H1 (cell line): Measurements from ENCODE around the gene MRPL3. TPM values are rescaled to one million over a fixed set of nuclear protein-coding genes. Genes with fewer than 3 reads are reported as not detected.

ENCODE experiments used
- CTCF ChIA-PET: fragments of 300-600 bp; sonication (Branson Sonifier 250); formaldehyde crosslinking; loops from one replicate; lab custom pipeline; 2021; ENCODE audit not compliant: partially characterized antibody; lab: Charles Lee
- POLR2A ChIA-PET: fragments of 300-600 bp; sonication (Branson Sonifier 250); formaldehyde crosslinking; loops from one replicate; lab custom pipeline; 2021; ENCODE audit warnings: inconsistent platforms; ENCODE audit not compliant: partially characterized antibody; lab: Charles Lee
- DNase-seq, 2 experiments: peaks; one replicate each; pipeline versions ENCODE4 v3.0.0 to v3.0.0-alpha.2; 2010 to 2022; ENCODE audit warnings: low spot score in 2 of 2, low read depth in 1 of 2, mixed read lengths in 1 of 2
- FAIRE-seq: peaks from 2 replicates; lab custom pipeline; 2011; peaks lifted over from hg19 to GRCh38; lab: Jason Lieb, UNC
- H2AFZ ChIP-seq: 2 replicates; pipeline ENCODE4 v1.8.1; 2012; ENCODE audit warnings: low read length, inconsistent platforms
- H2AK5ac ChIP-seq: 2 replicates; pipeline ENCODE4 v1.6.1; 2013; ENCODE audit warnings: low read depth, low read length
- H2BK120ac ChIP-seq: replicated peaks from 2 replicates; pipeline ENCODE3; 2013; ENCODE audit warnings: low read depth, low read length, inconsistent platforms
- H2BK12ac ChIP-seq: 2 replicates; pipeline ENCODE4 v1.6.1; 2013; ENCODE audit warnings: low read depth, low read length
- H2BK15ac ChIP-seq: 2 replicates; pipeline ENCODE4 v1.6.1; 2013; ENCODE audit warnings: low read length
- H2BK20ac ChIP-seq: 2 replicates; pipeline ENCODE4 v1.6.1; 2013; ENCODE audit warnings: low read length
- H2BK5ac ChIP-seq: 2 replicates; pipeline ENCODE4 v1.6.1; 2013; ENCODE audit warnings: low read depth, low read length
- H3K14ac ChIP-seq: 2 replicates; pipeline ENCODE4 v1.6.1; 2013; ENCODE audit warnings: inconsistent platforms; ENCODE audit not compliant: insufficient read length
- H3K18ac ChIP-seq: 2 replicates; pipeline ENCODE4 v1.6.1; 2013; ENCODE audit warnings: low read length; ENCODE audit errors: extremely low read depth
- H3K23ac ChIP-seq: 2 replicates; pipeline ENCODE4 v1.6.1; 2013; ENCODE audit warnings: inconsistent platforms; ENCODE audit not compliant: insufficient read length
- H3K23me2 ChIP-seq: 2 replicates; pipeline ENCODE4 v1.6.1; 2013; ENCODE audit warnings: low read depth, low read length
- H3K27ac ChIP-seq: 2 replicates; pipeline ENCODE4 v1.6.1; 2011; ENCODE audit warnings: low read depth, low read length, inconsistent platforms
- H3K27me3 ChIP-seq, 4 experiments: replicated peaks in 1 of 4; 1 replicate in 1 of 4; 2 replicates in 3 of 4; pipeline versions ENCODE4 v1.6.1 to v1.8.1; 2011 to 2013; ENCODE audit warnings: low read length in 3 of 4, mild to moderate bottlenecking in 3 of 4, inconsistent platforms in 2 of 4, mixed read lengths in 2 of 4, moderate library complexity in 1 of 4; ENCODE audit not compliant: control insufficient read depth in 3 of 4, insufficient read depth in 3 of 4; ENCODE audit errors: extremely low read depth in 1 of 4
- H3K36me3 ChIP-seq, 4 experiments: 2 replicates each; pipeline versions ENCODE4 v1.6.1 to v1.8.1; 2011 to 2013; ENCODE audit warnings: mild to moderate bottlenecking in 4 of 4, low read length in 3 of 4, moderate library complexity in 2 of 4, control low read depth in 1 of 4, inconsistent platforms in 1 of 4; ENCODE audit not compliant: insufficient read depth in 4 of 4, control insufficient read depth in 2 of 4
- H3K4ac ChIP-seq: replicated peaks from 2 replicates; pipeline ENCODE3; 2013; ENCODE audit warnings: low read length, low read depth, mixed read lengths, inconsistent platforms; ENCODE audit not compliant: insufficient read length
- H3K4me1 ChIP-seq, 4 experiments: replicated peaks in 1 of 4; 1 replicate in 1 of 4; 2 replicates in 3 of 4; pipeline versions ENCODE4 v1.6.1 to v1.8.1; 2011 to 2013; ENCODE audit warnings: low read length in 3 of 4, inconsistent platforms in 2 of 4, mixed read lengths in 1 of 4; ENCODE audit not compliant: insufficient read depth in 4 of 4, control insufficient read depth in 3 of 4
- H3K4me2 ChIP-seq, 2 experiments: 2 replicates each; pipeline versions ENCODE4 v1.6.1 to v1.8.1; 2011 to 2013; ENCODE audit warnings: low read depth in 2 of 2, low read length in 2 of 2, control low read depth in 1 of 2, inconsistent platforms in 1 of 2, mild to moderate bottlenecking in 1 of 2; ENCODE audit not compliant: insufficient read depth in 1 of 2
- H3K4me3 ChIP-seq, 4 experiments: fragments of 200-600, 300-600 bp in 1 of 4; sonication (generic), shearing (Covaris generic), sonication (Bioruptor Twin) in 1 of 4; 2 replicates each; pipeline versions ENCODE4 v1.5.1 to v1.8.1; 2011 to 2016; ENCODE audit warnings: low read length in 4 of 4, low read depth in 3 of 4, control low read depth in 2 of 4, inconsistent platforms in 2 of 4, mild to moderate bottlenecking in 2 of 4, mixed read lengths in 1 of 4, moderate library complexity in 1 of 4; ENCODE audit not compliant: insufficient read depth in 2 of 4; ENCODE audit errors: extremely low read depth in 1 of 4
- H3K56ac ChIP-seq: replicated peaks from 2 replicates; pipeline ENCODE3; 2013; ENCODE audit warnings: low read depth, mild to moderate bottlenecking, mixed read lengths, low read length, inconsistent platforms; ENCODE audit not compliant: insufficient read length
- H3K79me1 ChIP-seq: 2 replicates; pipeline ENCODE4 v1.6.1; 2013; ENCODE audit warnings: low read depth, low read length, control low read depth
- H3K79me2 ChIP-seq, 2 experiments: 2 replicates each; pipeline versions ENCODE4 v1.6.1 to v1.8.1; 2012 to 2013; ENCODE audit warnings: low read length in 2 of 2, mild to moderate bottlenecking in 2 of 2, inconsistent platforms in 1 of 2; ENCODE audit not compliant: insufficient read depth in 2 of 2, control insufficient read depth in 1 of 2
- H3K9ac ChIP-seq, 4 experiments: replicated peaks in 1 of 4; 1 replicate in 1 of 4; 2 replicates in 3 of 4; pipeline versions ENCODE4 v1.6.1 to v1.8.1; 2011 to 2013; ENCODE audit warnings: low read depth in 3 of 4, low read length in 3 of 4, control low read depth in 2 of 4, mild to moderate bottlenecking in 2 of 4, moderate library complexity in 2 of 4, inconsistent platforms in 1 of 4; ENCODE audit errors: extremely low read depth in 1 of 4
- H3K9me3 ChIP-seq, 2 experiments: 2 replicates each; pipeline versions ENCODE4 v1.6.1 to v1.8.1; 2012 to 2013; ENCODE audit warnings: mild to moderate bottlenecking in 2 of 2, moderate library complexity in 2 of 2, control low read depth in 1 of 2, inconsistent platforms in 1 of 2, low read depth in 1 of 2, low read length in 1 of 2, mixed read lengths in 1 of 2; ENCODE audit not compliant: insufficient read depth in 2 of 2
- H4K20me1 ChIP-seq, 2 experiments: replicated peaks in 1 of 2; 2 replicates each; pipeline versions ENCODE3 to v1.8.1; 2011 to 2013; ENCODE audit warnings: inconsistent platforms in 2 of 2, low read length in 2 of 2, mild to moderate bottlenecking in 1 of 2; ENCODE audit not compliant: insufficient read depth in 2 of 2, control insufficient read depth in 1 of 2
- H4K5ac ChIP-seq: 2 replicates; pipeline ENCODE4 v1.6.1; 2013; ENCODE audit warnings: low read length, low read depth, mixed read lengths, inconsistent platforms; ENCODE audit not compliant: insufficient read length
- H4K8ac ChIP-seq: 2 replicates; pipeline ENCODE4 v1.8.0; 2013; ENCODE audit warnings: mild to moderate bottlenecking, moderate library complexity, low read length, inconsistent platforms; ENCODE audit not compliant: insufficient read depth; ENCODE audit errors: extremely low read depth
- H4K91ac ChIP-seq: replicated peaks from 2 replicates; pipeline ENCODE3; 2013; ENCODE audit warnings: low read length, mixed read lengths, inconsistent platforms; ENCODE audit not compliant: insufficient read length
- BACH1 ChIP-seq: IDR thresholded peaks from 2 replicates; pipeline ENCODE4 v1.6.1; 2012; ENCODE audit warnings: low read length, improper control_type of control experiment
- KDM1A ChIP-seq: fragments of 200-600, 300-600 bp; sonication (generic); IDR thresholded peaks from 2 replicates; pipeline ENCODE4 v1.7.1; 2016; ENCODE audit warnings: mild to moderate bottlenecking, low read length, borderline replicate concordance
- MAFK ChIP-seq: IDR thresholded peaks from 2 replicates; pipeline ENCODE4 v1.6.1; 2012; ENCODE audit warnings: low read depth, mild to moderate bottlenecking, improper control_type of control experiment, low read length
- WGBS, 2 experiments: shearing (Covaris generic) in 1 of 2; methylation state at CpG; one replicate each; pipeline versions ENCODE4 v1.1.6 to v1.1.7; 2013 to 2015; ENCODE audit warnings: low lambda C conversion rate in 2 of 2, mixed read lengths in 2 of 2, inconsistent platforms in 1 of 2, low coverage in 1 of 2, missing lambda C conversion rate in 1 of 2; ENCODE audit not compliant: insufficient replicate concordance in 2 of 2, insufficient coverage in 1 of 2, insufficient read length in 1 of 2; ENCODE audit errors: extremely low coverage in 1 of 2, missing lambda C conversion rate in 1 of 2; 5-methylcytosine and 5-hydroxymethylcytosine counted together
- polyA plus RNA-seq, 7 experiments: library from polyadenylated mRNA; depleted of rRNA in 3 of 7; stranded (reverse) in 5 of 7; unstranded in 2 of 7; fragments of >200 nt in 5 of 7; fragments of 200-250 nt in 2 of 7; gene quantifications; 1 replicate in 5 of 7; 2 replicates in 1 of 7; 4 replicates in 1 of 7; pipeline versions ENCODE4 v1.2.1 to v1.2.3, GENCODE V29; 2011 to 2013; ENCODE audit warnings: missing spikeins in 2 of 7, mixed read lengths in 2 of 7
- total RNA-seq: library from RNA; stranded (reverse); fragmentation: NEBNext Ultra II Directional; extraction: Animal tissue kit (Norgen Biotek cat#: 25700); gene quantifications from 2 replicates; pipeline ENCODE4 v1.2.1, GENCODE V29; 2021

The MRPL3 gene
- total and polyA plus RNA-seq, 2 of the 8 experiments (the other 6 are each of a cell fraction or from before 2014, with no cell fraction given), result 164 to 175 TPM

GRCh38 chr3:131453533-131453932 lies 49.2 kb downstream of the MRPL3 start:
- H3K56ac ChIP-seq, result no peak overlapping the region
- H2AK5ac ChIP-seq, result no peak overlapping the region
- H4K91ac ChIP-seq, result no peak overlapping the region
- no peak overlapping the region for H3K4ac ChIP-seq
- no peaks in the 10 kb centered on the region for H3K79me1 ChIP-seq
- H2BK15ac ChIP-seq, result no peak overlapping the region
- no peak overlapping the region for H3K4me3 ChIP-seq
- DNase-seq (no peak), FAIRE-seq (no peak)
- no peak overlapping the region for H2AFZ ChIP-seq
- POLR2A ChIA-PET, result interaction anchor here (1.0 to 2.4 kb wide), 2 partner anchors 8 to 19 kb away, joined by 3 to 7 read pairs; no protein-coding TSS in a partner anchor
- H3K18ac ChIP-seq, result no peak overlapping the region
- no peaks in the 10 kb centered on the region for H3K4me1 ChIP-seq
- H3K23ac ChIP-seq, result no peak overlapping the region
- TF ChIP-seq KDM1A (no peak), MAFK (peak; percentile 77), BACH1 (peak; percentile 86)
- no peak overlapping the region for H3K9ac ChIP-seq
- no peak overlapping the region for H2BK120ac ChIP-seq
- H3K27me3 ChIP-seq, result no peaks in the 10 kb centered on the region
- 83% methylated on average over 4 of the region's 4 CpGs; no CpG with 5 or more reads in 1 of the 2 experiments for WGBS, 2 experiments
- H3K79me2 ChIP-seq, result no peaks in the 10 kb centered on the region
- no peak overlapping the region for H2BK5ac ChIP-seq
- H3K14ac ChIP-seq, result no peak overlapping the region
- H3K27ac ChIP-seq, result no peak overlapping the region
- H3K4me2 ChIP-seq, result no peak overlapping the region
- no peaks in the 10 kb centered on the region for H3K9me3 ChIP-seq
- no peaks in the 10 kb centered on the region for H3K36me3 ChIP-seq
- no peak overlapping the region for H4K8ac ChIP-seq
- H3K23me2 ChIP-seq, result no peaks in the 10 kb centered on the region
- CTCF ChIA-PET, result interaction anchor here (0.9 kb wide), 1 partner anchor 294 kb away, joined by 3 read pairs; no protein-coding TSS in a partner anchor
- no peak overlapping the region for H4K5ac ChIP-seq
- no peaks in the 10 kb centered on the region for H4K20me1 ChIP-seq
- H2BK20ac ChIP-seq, result no peak overlapping the region
- H2BK12ac ChIP-seq, result no peak overlapping the region
